Heart left ventricle (tissue), 16 donors: ENCODE results near the gene LY6G6F. TPM values are rescaled to one million over a fixed set of nuclear protein-coding genes. Genes with fewer than 3 reads are reported as not detected.
A peak's percentile ranks its signal among the peaks of the same experiment; 100 is the strongest.

ENCODE experiments used
- ATAC-seq, 4 donors: fragments of 200-7000 bp; cut with Tn5 transposase; one replicate each; pipeline ENCODE4 v1.9.1; 2020 to 2022; ENCODE audit warnings: moderate library complexity in 4 of 4, mild to moderate bottlenecking in 3 of 4, moderate number of reproducible peaks in 1 of 4
- DNase-seq, 5 donors: peaks; one replicate each; pipeline ENCODE4 v3.0.0-alpha.2; 2020
- H3K27ac ChIP-seq, 12 donors: fragments of 200-600 bp; sonication (generic) in 4 of 12; one replicate each; pipeline versions ENCODE4 v1.5.0 to v1.8.0; 2016 to 2022; ENCODE audit warnings: mild to moderate bottlenecking in 2 of 12
- H3K27me3 ChIP-seq, 9 donors: fragments of 200-600 bp; sonication (generic) in 2 of 9; one replicate each; pipeline versions ENCODE4 v1.5.1 to v1.8.0; 2016 to 2022; ENCODE audit warnings: mild to moderate bottlenecking in 3 of 9
- H3K36me3 ChIP-seq, 9 donors: fragments of 200-600 bp; sonication (generic) in 2 of 9; one replicate each; pipeline versions ENCODE4 v1.5.0 to v1.8.0; 2018 to 2022; ENCODE audit warnings: mild to moderate bottlenecking in 2 of 9
- H3K4me1 ChIP-seq, 12 donors: fragments of 200-600 bp; sonication (generic) in 4 of 12; one replicate each; pipeline versions ENCODE4 v1.5.0 to v1.8.0; 2016 to 2022; ENCODE audit warnings: mild to moderate bottlenecking in 3 of 12
- H3K4me3 ChIP-seq, 12 donors: fragments of 200-600 bp; sonication (generic) in 4 of 12; one replicate each; pipeline versions ENCODE4 v1.5.0 to v1.8.0; 2017 to 2022; ENCODE audit warnings: mild to moderate bottlenecking in 9 of 12, moderate library complexity in 4 of 12
- H3K9me3 ChIP-seq, 12 donors: fragments of 200-600 bp; sonication (generic) in 4 of 12; one replicate each; pipeline versions ENCODE4 v1.5.0 to v1.8.0; 2016 to 2022; ENCODE audit warnings: mild to moderate bottlenecking in 1 of 12
- POLR2A ChIP-seq, 2 donors: fragments of 450-650 bp; IDR thresholded peaks; one replicate each; pipeline ENCODE4 v1.6.1; 2017; ENCODE audit warnings: antibody characterized with exemption in 2 of 2, mild to moderate bottlenecking in 2 of 2, moderate library complexity in 2 of 2
- WGBS, 4 donors: extraction: QIAGEN DNeasy Blood & Tissue Kit in 2 of 4; methylation state at CpG; one replicate each; pipeline versions ENCODE4 v1.1.5 to v1.1.7; 2013 to 2018; 5-methylcytosine and 5-hydroxymethylcytosine counted together
- intact Hi-C, 10 donors: fragments of 100-400 bp; cut with DNase I; formaldehyde crosslinking; loops; one replicate each; pipeline versions ENCODE4 v1.11.1 to v1.14.2; 2022
- polyA plus RNA-seq, 2 donors: library from polyadenylated mRNA; stranded (reverse); fragments of 200-250 nt; gene quantifications; one replicate each; pipeline ENCODE4 v1.2.3, GENCODE V29; 2013
- total RNA-seq, 9 donors: library from RNA; depleted of rRNA in 2 of 9; stranded (reverse); fragments of >200 nt in 2 of 9; fragmentation: NEBNext Ultra II Directional in 3 of 9; extraction: Animal tissue kit (Norgen Biotek cat#: 25700) in 3 of 9; gene quantifications; one replicate each; pipeline versions ENCODE4 v1.1.0 to v1.2.4, GENCODE V29; 2016 to 2023
- TF ChIP-seq, protein P1 (sequence below), 12 donors: fragments of 200-600 bp; sonication (generic) in 4 of 12; IDR thresholded peaks; one replicate each; pipeline versions ENCODE4 v1.5.0 to v1.8.0; 2018 to 2022; ENCODE audit warnings: antibody characterized with exemption in 12 of 12, mild to moderate bottlenecking in 5 of 12
- donor health status: ischemic (EF 13 %, LVEDD 7.1; RV severe dilation, severe dysfunction).
- donor health status: healthy with polysubstance abuse.
- donor health status: DM: no; HTN: yes; CAD: no.
- donor health status: DM: no; HTN: no; CAD: no.
- donor health status: ischemic (EF 25% LVEDD 6.9; RV normal size, moderate dysfunction).
- donor health status: ischemic (EF 25% LVEDD 5.7; RV mildly dilated, moderate dysfunction).
- donor health status: healthy.
- donor health status: DM: yes; HTN: yes; CAD: no.
- donor health status: ischemic (EF 35%, LVEDD 5.7; RV mildly dilated, moderate dysfunction).
- donor health status: nonischemic (EF 11% LVEDD 7.7; RV severe dilation, severe dysfunction).
- donor health status: DM: yes; HTN: yes; CAD: no.
- donor health status: PGD.
- donor health status: ischemic (EF 29% LVEDD 5.4; RV normal size, mild dysfunction).
- donor health status: nonischemic (EF 23%, LVEDD 6.1; RV moderate dilation, normal function).

The LY6G6F gene
- total and polyA plus RNA-seq, 11 donors: not detected

DNA sequence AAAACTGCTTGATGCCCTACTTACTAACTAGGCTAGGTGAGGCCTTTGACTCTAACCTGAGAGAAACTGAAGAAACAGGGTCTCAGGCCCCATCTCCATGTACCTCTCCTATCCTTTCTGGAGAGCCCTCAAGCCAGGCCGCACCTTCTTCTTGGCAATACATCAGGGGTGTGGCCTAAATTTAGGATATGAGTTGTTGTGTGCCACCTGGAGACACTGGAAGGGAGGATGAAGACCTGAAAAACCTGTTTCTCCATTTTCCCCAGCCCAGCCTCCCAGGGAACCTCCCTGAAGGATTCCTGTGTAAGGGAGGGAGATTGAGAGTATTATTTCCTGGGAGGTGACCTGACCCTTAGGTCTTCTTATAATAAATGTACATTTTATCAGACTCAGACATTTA is 11.6 kb downstream of the LY6G6F start:
- WGBS, 4 donors: 86 to 92% (median 87%) methylated on average over 1 of the region's 1 CpG
- intact Hi-C loops: no loop called here
- Histone ChIP-seq H3K27ac (no peak overlapping the region), H3K4me1 (no peaks in the 10 kb centered on the region), H3K27me3 (no peaks in the 10 kb centered on the region), H3K9me3 (no peaks in the 10 kb centered on the region), H3K36me3 (no peaks in the 10 kb centered on the region), H3K4me3 (no peak overlapping the region)
- TF ChIP-seq, protein P1, sequence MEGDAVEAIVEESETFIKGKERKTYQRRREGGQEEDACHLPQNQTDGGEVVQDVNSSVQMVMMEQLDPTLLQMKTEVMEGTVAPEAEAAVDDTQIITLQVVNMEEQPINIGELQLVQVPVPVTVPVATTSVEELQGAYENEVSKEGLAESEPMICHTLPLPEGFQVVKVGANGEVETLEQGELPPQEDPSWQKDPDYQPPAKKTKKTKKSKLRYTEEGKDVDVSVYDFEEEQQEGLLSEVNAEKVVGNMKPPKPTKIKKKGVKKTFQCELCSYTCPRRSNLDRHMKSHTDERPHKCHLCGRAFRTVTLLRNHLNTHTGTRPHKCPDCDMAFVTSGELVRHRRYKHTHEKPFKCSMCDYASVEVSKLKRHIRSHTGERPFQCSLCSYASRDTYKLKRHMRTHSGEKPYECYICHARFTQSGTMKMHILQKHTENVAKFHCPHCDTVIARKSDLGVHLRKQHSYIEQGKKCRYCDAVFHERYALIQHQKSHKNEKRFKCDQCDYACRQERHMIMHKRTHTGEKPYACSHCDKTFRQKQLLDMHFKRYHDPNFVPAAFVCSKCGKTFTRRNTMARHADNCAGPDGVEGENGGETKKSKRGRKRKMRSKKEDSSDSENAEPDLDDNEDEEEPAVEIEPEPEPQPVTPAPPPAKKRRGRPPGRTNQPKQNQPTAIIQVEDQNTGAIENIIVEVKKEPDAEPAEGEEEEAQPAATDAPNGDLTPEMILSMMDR (IDR thresholded peaks at IDR 0.05): no peak
- no peak for TF ChIP-seq POLR2A (IDR thresholded peaks at IDR 0.05)
- ATAC-seq (no peak), DNase-seq (no peak)

GRCh38 chr6:31719001-31719400 is 12.3 kb downstream of the LY6G6F start:
- WGBS, 4 donors: 81 to 90% (median 87%) methylated on average over 6 of the region's 6 CpGs
- H3K27ac ChIP-seq: no peak overlapping the region
- intact Hi-C loops: no loop called here
- ATAC-seq (no peak), DNase-seq (peak in 1 of 5 donors; percentile 9)
- no peaks in the 10 kb centered on the region for H3K9me3 ChIP-seq
- H3K4me3 ChIP-seq: no peak overlapping the region
- no peaks in the 10 kb centered on the region for H3K27me3 ChIP-seq
- H3K36me3 ChIP-seq: no peaks in the 10 kb centered on the region
- TF ChIP-seq POLR2A (IDR thresholded peaks at IDR 0.05): no peak
- TF ChIP-seq, protein P1 (IDR thresholded peaks at IDR 0.05): no peak
- H3K4me1 ChIP-seq: no peaks in the 10 kb centered on the region

- no peak for ATAC-seq
- 85 to 89% (median 88%) methylated on average over 5 of the region's 5 CpGs for WGBS, 4 donors
- intact Hi-C loops: no loop called here
Measured at GRCh38 chr6:31720196-31720770, 13.6 kb downstream of the LY6G6F start.

GRCh38 chr6:31721351-31722020 is 14.8 kb downstream of the LY6G6F start, which contains the start of gene LY6G6C:
TSS of gene LY6G6C (minus strand) at chr6:31721746. CDS start at chr6:31721679, 67 bp downstream.
- TF ChIP-seq POLR2A (IDR thresholded peaks at IDR 0.05): no peak
- TF ChIP-seq, protein P1 (IDR thresholded peaks at IDR 0.05): no peak
- DNase-seq: peak in 1 of 5 donors; percentile 18
- Histone ChIP-seq H3K27ac (no peak within 1 kb of the TSS), H3K4me3 (no peak within 1 kb of the TSS), H3K27me3 (no peaks in the 10 kb centered on the region), H3K36me3 (peaks cover 0 to 11% (median 6%) of the 10 kb centered on the region in 9 donors), H3K4me1 (peaks cover 0 to 10% (median 0%) of the 10 kb centered on the region in 12 donors), H3K9me3 (no peaks in the 10 kb centered on the region)
- intact Hi-C loops: no loop called here
- 84 to 93% (median 89%) methylated on average over 4 of the region's 4 CpGs for WGBS, 4 donors
- ATAC-seq: no peak

More at GRCh38 chr6:31720196-31720770, 13.6 kb downstream of the LY6G6F start:
- Histone ChIP-seq H3K27ac (no peak overlapping the region), H3K4me3 (no peak overlapping the region), H3K27me3 (no peaks in the 10 kb centered on the region), H3K4me1 (no peaks in the 10 kb centered on the region), H3K9me3 (no peaks in the 10 kb centered on the region), H3K36me3 (no peaks in the 10 kb centered on the region)
- TF ChIP-seq, protein P1 (IDR thresholded peaks at IDR 0.05): no peak
- no peak for TF ChIP-seq POLR2A (IDR thresholded peaks at IDR 0.05)
- no peak for DNase-seq
